Stimulated activated CD4-positive, alpha-beta T cell treated with anti-CD3 and anti-CD28 coated beads, Interleukin-4, amount 100 ng/mL, for 24 hours (primary cell): Measurements from ENCODE around the gene AR.

ENCODE experiments used
- DNase-seq: peaks from one replicate; pipeline ENCODE4 v3.0.0-alpha.2; 2020

AR gene

DNA sequence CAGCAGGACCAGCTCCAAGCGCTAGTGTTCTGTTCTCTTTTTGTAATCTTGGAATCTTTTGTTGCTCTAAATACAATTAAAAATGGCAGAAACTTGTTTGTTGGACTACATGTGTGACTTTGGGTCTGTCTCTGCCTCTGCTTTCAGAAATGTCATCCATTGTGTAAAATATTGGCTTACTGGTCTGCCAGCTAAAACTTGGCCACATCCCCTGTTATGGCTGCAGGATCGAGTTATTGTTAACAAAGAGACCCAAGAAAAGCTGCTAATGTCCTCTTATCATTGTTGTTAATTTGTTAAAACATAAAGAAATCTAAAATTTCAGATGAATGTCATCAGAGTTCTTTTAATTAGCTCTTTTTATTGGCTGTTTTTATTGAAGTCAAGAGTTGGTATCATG is 186.5 kb downstream of the AR start:
- DNase-seq: no peak

DNA sequence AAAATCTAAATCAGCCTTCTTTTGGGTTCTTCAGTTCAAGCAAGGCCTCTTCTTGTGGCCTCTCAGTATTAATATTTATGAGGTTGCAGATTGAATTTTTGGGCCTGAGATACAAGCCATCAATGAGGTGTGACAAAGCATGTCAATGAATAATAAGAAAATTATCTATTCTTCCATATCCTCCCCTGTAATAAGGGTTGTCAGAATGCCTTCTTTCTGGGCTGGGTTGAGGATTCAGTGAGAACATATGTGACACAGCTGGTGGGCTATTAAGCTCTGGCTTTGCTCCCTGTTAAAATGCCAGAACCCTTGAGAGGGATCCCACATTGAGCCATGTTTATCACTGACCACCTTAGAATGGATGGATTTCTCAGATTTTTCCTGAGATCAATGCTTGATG is 187.2 kb downstream of the AR start:
- DNase-seq: no peak

DNA sequence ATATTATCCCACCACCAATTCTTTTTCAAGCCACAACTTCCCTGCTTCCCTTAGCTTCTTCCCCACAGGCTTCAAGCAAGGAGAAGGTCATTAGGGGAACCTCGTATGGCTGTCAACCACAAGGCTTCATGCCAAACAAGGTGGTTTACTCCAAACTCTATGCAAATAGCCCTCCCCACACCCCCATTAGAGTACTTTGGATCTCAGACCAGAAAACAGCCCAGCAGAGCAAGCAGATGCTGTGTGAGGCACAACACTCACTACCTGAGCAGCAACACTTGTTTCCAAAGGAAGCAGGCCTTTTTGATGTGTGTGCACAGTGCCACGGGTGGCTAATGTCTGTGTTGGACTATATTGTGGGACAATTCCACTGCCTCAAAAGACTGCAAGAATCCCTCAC is 189.0 kb downstream of the AR start:
- no peak for DNase-seq

DNA sequence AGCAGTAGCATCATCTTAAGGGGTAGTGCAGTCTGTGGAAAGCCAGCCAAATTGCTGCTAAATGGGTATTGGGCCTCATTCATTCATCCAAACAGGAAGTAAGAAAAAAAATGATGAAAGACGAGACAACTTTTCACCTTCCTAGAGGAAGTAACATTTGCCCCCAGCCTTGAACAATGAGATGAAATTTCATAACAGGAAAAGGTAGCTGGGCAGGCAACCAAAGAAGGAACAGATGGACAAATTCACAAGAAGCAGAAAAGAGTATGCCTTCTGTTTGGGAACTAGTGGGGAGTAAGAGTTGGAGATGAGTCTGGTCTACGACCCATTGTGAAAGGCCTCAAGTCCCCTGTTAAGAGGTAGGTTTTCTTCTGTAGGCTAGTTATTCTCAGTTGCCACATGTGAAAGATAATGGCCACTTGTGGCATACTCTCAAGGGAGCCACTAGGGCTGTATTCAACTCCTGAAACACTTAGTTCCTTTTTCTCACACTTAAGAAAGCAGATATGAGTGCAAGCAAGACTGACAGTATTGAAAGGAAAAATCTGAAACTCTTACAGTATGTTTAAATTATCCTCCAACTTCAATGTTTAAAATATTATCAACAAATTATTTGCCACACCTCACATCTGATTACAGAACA is 190.4 kb downstream of the AR start:
- no peak for DNase-seq

DNA sequence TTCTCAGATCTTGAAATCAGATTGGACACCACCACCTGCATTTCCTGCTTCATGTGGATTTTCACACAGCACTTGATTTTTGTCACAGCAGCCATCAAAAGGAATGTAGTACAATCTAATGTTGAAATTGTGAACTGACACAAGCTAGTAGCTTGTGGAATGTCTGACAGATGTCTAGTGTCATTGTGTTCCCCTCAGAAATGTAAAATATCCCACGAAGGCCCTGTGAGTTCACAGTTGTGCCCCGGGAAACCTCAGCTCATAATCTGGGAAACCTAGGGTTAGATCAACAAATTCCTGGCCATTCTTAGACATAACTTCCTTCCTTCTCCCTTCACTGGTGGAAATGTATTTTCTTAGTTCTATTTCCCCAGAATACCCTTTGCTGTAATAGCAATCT is 205.7 kb downstream of the AR start:
- no peak for DNase-seq

DNA sequence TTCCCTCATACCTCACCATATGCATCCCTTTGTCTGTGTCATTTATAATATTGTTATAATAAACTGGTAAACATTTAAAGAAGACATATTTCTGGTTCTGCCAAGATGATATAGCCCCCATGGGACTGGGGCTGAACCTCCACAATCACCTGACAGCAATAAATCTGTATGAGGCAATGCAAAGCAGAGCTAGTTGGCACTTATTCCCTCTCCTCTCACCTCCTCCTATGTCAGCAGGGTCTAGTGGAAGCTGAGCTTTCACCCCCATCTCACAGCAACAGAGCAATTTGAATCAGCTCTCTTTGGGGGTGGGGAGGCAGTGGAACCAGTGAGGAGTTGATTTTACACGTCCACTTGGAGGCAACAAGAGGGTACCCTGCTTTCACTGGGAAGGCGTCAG is 206.9 kb downstream of the AR start:
- no peak for DNase-seq

DNA sequence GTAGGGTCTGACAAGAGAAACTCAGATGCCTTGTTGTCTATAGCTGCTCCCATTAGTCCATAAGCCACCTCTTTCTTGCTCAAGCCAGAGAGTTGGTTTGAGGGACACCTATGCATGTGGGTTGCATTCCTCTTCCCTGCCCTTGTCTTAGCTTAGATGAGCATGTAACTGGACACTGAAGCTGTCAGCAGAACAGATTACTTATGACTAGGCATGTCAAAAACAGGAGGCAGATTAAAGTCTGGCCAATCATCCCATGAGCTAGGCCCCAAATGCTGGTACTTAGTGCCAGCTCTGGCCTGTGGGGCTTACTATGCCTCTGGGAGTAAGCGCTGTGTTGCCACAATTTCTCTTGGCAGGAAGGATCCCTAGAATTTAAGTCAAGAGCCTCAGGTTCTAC is 215.2 kb downstream of the AR start:
- DNase-seq: no peak

DNA sequence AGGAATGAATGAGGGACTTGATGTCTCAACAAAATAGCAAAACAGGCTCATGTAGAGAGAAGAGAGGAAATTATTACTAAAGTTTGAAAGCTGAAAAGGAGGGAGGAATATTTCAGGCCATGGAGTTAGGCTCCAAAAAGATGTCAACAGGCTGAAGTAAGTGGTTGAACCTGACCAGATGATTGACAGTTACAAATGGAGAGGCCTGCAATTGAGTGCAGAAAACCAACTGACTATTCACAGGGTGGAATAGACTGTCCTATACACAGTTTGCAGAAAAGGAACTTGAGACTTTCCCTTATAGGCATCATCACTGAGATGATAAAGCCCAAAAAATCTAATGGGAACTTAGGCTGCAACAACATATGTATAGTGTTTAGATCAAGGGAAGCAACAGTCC is 233.3 kb downstream of the AR start:
- DNase-seq: no peak

DNA sequence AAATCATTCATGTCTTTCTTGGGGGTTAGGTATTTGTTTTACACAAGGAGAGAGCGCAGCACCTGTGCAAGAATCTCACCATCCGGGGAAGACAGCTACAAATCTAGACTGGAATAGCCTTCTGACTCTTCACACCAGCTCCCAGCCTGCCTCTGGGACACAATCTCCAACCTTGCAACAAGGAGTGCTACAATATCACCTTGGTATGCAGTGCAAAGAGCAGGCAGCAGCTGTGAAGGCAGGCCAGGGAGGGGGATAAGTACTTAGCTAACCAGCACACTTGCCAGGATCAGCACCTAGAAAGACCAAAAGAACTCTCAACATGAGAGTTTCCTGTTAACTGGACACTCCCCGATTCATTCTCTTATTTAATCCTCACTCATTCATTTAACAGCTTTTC is 235.3 kb downstream of the AR start:
- no peak for DNase-seq
